GM18498 (cell line): Measurements from ENCODE around the gene LRRC7.

ENCODE experiments used
- ATAC-seq: cut with Tn5 transposase; IDR thresholded peaks from one replicate; pipeline ENCODE4 v1.9.1; 2021; ENCODE audit warnings: mild to moderate bottlenecking, moderate library complexity; ENCODE audit not compliant: unreplicated experiment

Gene LRRC7

DNA sequence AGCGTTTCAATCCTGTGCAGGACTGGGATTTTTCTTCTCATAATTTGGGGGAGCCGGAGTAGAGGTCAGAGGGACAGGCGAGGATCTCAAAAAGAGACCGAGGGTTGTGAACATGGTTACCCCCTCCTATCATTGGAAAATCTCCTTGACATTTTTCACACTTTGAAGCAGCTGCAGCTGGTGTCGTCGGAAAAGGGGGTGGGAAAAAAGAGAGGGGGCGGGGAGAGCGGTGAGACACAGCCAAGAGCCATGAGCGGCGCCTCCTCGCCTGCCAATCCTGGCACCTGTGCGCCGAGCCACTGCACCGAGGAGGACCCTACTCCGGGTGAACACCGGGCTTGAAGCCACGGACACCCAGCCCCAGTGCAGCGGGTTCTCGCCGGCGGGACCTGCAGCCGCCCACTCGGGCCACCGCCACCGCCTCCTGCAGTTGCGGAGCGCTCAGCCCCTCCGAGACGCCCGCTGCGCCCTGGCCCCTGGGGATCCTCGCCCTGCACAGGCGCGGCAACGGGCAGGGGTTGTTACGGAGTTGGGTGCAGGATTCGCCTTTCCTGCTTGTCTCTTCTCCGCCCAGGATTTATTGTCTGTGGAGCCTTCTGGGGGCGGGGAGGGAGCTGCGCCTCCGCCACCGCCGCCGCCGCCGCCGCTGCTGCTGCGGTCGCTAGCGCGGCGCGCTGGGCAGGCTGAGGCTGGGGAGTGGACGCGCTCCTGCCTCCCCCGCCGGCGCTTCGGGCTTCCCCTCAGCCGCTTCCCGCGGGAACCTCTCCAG, at the start of gene LRRC7:
Gene LRRC7 (plus strand): TSS at position 271 of the 769 bp plus-strand sequence. CDS start 718 bp downstream, outside the sequence.
- ATAC-seq: peak; percentile 11

- no peak for ATAC-seq
These were observed 48.7 kb upstream of the LRRC7 start for GRCh38 chr1:69519006-69519405.

DNA sequence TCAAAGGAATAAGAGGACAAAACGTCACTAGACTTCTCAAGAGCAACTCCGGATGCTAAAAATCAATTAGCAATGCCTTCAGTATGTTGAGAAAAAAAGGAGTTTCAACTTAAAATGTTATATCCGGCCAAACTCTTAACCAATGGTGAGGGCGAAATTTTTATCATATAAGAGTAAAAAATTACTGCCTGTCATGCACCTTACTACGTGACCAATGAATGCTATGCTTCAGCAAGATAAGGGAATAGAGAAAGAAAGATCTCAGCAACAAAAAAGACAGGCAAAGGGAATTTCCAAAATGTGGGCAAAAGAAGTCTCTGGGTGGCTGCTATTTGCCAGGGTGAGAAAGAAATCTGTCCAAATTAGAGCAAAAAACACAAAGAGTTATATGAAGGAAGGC, 47.4 kb upstream of the LRRC7 start:
- no peak for ATAC-seq

- no peak for ATAC-seq
These were observed 44.7 kb upstream of the LRRC7 start for GRCh38 chr1:69523032-69523431.

GRCh38 chr1:69523461-69523860, 44.3 kb upstream of the LRRC7 start:
- ATAC-seq: no peak

GRCh38 chr1:69524015-69524414, 43.7 kb upstream of the LRRC7 start:
- no peak for ATAC-seq

GRCh38 chr1:69527273-69527672, 40.4 kb upstream of the LRRC7 start:
- ATAC-seq: no peak

DNA sequence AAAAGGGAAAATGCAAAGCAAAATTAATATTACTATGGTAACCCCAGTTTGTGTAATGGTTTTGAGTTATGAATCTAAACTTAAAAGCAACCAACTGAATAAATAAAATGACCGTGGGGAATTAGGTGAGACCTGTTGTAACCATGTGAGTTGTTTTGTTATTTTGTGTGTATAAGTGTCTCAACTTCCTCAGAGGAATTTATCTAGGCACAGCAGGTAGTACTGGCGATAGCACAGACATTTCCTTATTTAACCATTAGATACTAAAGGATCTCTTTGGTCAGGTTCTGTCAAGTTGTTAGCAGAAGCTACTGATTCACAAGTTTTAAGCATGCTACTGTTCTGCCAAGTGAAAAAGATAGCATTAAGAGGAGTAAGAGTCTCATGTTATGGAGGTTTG, 39.3 kb upstream of the LRRC7 start:
- ATAC-seq: no peak

GRCh38 chr1:69533343-69533742, 34.4 kb upstream of the LRRC7 start:
- ATAC-seq: no peak

DNA sequence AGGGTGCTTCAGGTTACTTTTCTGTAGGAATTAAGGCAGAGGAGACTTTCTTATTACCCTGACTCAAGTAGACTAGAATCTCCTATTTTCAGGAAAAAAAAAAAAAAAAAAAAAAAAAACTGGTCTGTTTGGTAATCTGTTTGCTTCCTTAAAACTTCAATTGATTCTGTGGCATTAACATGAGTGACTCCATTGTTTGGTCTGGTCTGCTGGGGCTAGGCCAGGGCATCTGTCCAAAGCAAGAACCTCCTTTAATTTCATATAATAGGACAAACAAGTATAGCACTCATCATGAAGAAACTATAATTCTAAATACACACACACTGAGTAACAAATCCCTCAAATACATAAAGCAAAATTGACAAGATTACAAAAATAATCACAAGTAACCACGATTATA, 32.9 kb upstream of the LRRC7 start:
- no peak for ATAC-seq

- no peak for ATAC-seq
These were observed 32.2 kb upstream of the LRRC7 start for GRCh38 chr1:69535490-69535889.

DNA sequence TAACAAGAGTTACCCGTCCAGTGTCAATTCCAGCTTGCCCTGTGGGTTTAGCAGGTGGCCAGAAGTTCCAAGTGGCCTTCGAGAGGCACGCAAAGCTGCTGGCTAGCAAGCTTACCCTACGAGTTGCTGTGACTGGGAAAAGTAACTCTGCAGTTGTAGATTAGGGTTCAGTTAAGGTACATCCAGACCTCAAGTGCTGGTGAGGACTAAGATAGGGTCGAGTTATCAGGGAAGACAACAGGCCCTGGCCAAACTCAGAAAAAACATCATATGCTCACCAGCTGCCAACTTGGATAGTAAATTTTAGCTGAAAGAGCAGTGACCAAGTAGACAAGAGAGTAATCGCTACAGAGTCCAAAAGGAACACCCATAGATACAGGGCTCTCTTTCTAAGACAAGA, 27.7 kb upstream of the LRRC7 start:
- ATAC-seq: no peak

GRCh38 chr1:69551476-69552324, 16.0 kb upstream of the LRRC7 start:
- ATAC-seq: no peak

DNA sequence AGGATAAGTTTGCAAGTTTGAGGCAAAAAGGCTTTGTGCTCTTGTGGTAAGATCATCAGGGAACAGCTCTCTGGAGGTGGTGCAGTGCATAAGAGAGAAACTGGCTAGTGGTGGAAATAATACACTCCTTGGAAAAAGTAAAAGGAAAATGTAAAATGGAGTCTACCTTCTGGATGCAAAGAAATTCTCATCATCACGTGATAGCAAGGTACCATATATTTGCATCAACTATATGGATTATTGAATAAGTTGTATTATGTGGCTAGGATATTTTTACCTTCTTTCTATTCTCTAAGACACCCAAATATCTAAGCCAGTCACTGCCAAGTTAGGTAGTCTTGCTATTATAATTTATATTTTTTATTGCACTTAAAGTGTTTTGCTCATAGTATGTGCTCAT, 14.0 kb upstream of the LRRC7 start:
- no peak for ATAC-seq

DNA sequence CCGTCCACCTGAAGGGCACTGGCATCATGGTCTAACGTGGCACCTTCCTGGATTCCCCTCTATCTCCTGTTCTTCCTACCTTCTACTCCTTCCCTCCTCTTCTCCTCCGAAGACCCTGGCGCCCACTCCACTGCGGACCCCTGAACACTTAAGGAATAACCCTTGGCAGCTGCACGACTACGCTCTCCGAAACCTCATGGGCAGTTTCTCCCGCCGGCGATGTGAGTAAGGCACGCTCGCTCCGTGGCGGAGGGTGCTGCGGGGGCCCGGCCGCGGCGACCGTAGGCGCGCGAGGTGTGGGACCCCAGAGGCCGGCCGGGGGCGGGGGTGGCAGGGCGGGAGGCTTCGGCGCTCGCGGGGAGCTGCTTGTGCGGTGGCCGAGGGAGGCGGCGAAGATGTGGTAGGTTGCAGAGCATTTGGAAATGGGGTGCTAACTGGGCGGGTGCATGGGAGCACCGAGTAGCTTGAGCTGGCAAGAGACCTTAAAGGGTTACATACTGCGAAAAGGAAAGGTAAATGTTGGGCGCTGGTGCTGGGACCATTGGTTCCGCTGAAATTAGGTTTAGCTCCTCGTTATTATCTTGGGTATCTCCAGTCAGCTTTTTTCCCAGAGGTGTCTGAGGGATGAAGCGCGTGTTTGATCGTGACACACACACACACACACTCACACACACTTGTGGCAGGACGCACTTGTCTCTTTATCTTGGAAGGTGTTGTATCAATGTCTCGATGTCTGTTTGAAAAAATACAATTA, 876 bp downstream of the LRRC7 start:
- no peak for ATAC-seq

GRCh38 chr1:69569175-69569541, 1.4 kb downstream of the LRRC7 start:
- no peak for ATAC-seq

- no peak for ATAC-seq
These were observed 2.0 kb downstream of the LRRC7 start for GRCh38 chr1:69569576-69570328.

- ATAC-seq: no peak
These were observed 2.6 kb downstream of the LRRC7 start for GRCh38 chr1:69570356-69570755.

DNA sequence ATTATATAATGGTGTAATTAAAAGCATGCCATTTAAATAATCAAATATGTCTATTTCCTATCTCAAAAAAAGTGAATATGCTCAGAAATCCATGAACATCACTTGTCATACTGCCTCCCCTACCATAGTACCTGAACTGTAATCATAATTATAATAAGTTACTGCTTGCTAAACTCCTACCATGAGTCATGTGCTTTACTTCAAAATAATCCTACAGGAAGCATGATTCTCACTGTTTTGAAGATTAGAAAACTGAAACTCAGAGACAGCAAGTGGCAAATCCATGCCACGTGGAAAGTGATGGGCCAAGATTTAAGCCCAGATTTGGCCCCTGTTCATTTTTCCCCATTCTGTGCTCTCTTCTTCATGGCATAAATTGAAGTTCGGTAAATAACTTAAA, 5.2 kb downstream of the LRRC7 start:
- no peak for ATAC-seq

- no peak for ATAC-seq
These were observed 6.2 kb downstream of the LRRC7 start for GRCh38 chr1:69573911-69574310.

DNA sequence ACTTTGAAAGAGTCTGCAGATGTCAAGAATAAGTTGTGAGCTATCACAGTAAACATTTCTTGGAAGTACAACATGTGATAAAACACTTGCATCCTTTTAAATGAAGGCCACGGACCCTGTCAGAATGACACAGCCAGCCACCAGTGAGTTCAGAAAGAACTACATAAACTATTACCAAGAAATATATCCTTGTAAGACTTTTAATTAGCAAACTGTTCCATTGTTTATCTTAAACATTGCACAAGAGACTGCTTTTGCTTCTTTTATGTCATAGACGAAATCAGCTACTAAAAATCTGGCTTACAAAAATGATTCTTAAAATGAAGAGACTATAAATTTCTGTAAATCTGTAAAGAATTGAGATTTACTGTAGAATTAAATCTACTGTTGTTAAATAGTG, 17.9 kb downstream of the LRRC7 start:
- ATAC-seq: no peak
